PC-9 (cell line): ENCODE data around the gene GLIPR1L2. TPM values are rescaled to one million over a fixed set of nuclear protein-coding genes. Genes with fewer than 3 reads are reported as not detected.

Source experiments
- BruUV-seq: library from RNA; stranded (reverse); fragments of 400-500 nt; replicated peaks from 2 replicates; lab custom pipeline; 2021; lab: Mats Ljungman, UMichigan
- CTCF ChIA-PET: fragments of 300-600 bp; sonication (Branson Sonifier 250); formaldehyde crosslinking; loops from one replicate; lab custom pipeline; 2022; ENCODE audit warnings: antibody characterized with exemption; lab: Charles Lee
- POLR2A ChIA-PET: fragments of 300-600 bp; sonication (Branson Sonifier 250); formaldehyde crosslinking; loops from one replicate; lab custom pipeline; 2022; ENCODE audit warnings: antibody characterized with exemption; ENCODE audit not compliant: unreplicated experiment; lab: Charles Lee
- DNase-seq, 2 experiments: peaks; one replicate each; pipeline versions ENCODE4 v3.0.0 to v3.0.0-alpha.2; 2015 to 2022; ENCODE audit warnings: mixed read lengths in 1 of 2
- H2AFZ ChIP-seq: fragments of 200-600 bp; sonication (generic); 2 replicates; pipeline ENCODE4 v1.8.1; 2017; ENCODE audit warnings: antibody characterized with exemption
- H3F3A ChIP-seq: fragments of 200-600 bp; sonication (generic); 2 replicates; pipeline ENCODE4 v1.8.1; 2017; ENCODE audit warnings: antibody characterized with exemption, mild to moderate bottlenecking, low read depth; ENCODE audit not compliant: insufficient read depth
- H3K27ac ChIP-seq: fragments of 200-600 bp; sonication (generic); 2 replicates; pipeline ENCODE4 v1.6.1; 2016; ENCODE audit warnings: mixed run types
- H3K27me3 ChIP-seq: fragments of 200-600 bp; sonication (generic); 2 replicates; pipeline ENCODE4 v1.6.1; 2016; ENCODE audit warnings: low read depth, mixed run types; ENCODE audit not compliant: insufficient read depth
- H3K36me3 ChIP-seq: fragments of 200-600 bp; sonication (generic); 2 replicates; pipeline ENCODE4 v1.6.1; 2016; ENCODE audit warnings: low read depth, mixed run types
- H3K4me1 ChIP-seq: fragments of 200-600 bp; sonication (generic); replicated peaks from 2 replicates; pipeline ENCODE4 v1.6.1; 2016; ENCODE audit warnings: mixed run types; ENCODE audit not compliant: insufficient read depth
- H3K4me2 ChIP-seq: fragments of 200-600 bp; sonication (generic); 2 replicates; pipeline ENCODE4 v1.6.1; 2017; ENCODE audit warnings: mixed run types
- H3K4me3 ChIP-seq: fragments of 200-600 bp; sonication (generic); 2 replicates; pipeline ENCODE4 v1.6.1; 2016; ENCODE audit warnings: mixed run types
- H3K79me2 ChIP-seq: fragments of 200-600 bp; sonication (generic); 2 replicates; pipeline ENCODE4 v1.6.1; 2017; ENCODE audit warnings: low read depth, mixed run types
- H3K9me2 ChIP-seq: fragments of 200-600 bp; sonication (generic); 2 replicates; pipeline ENCODE4 v1.8.1; 2017; ENCODE audit warnings: mild to moderate bottlenecking; ENCODE audit not compliant: insufficient read depth
- H3K9me3 ChIP-seq: fragments of 200-600 bp; sonication (generic); 2 replicates; pipeline ENCODE4 v1.8.1; 2016; ENCODE audit warnings: low read depth; ENCODE audit not compliant: insufficient read depth
- H4K20me1 ChIP-seq: fragments of 200-600 bp; sonication (generic); 2 replicates; pipeline ENCODE4 v1.8.1; 2017; ENCODE audit not compliant: insufficient read depth
- EZH2 ChIP-seq: fragments of 200-600 bp; sonication (generic); IDR thresholded peaks from 2 replicates; pipeline ENCODE4 v1.8.0; 2017; ENCODE audit warnings: antibody characterized with exemption, low read depth
- intact Hi-C: fragments of 100-400 bp; cut with micrococcal nuclease; formaldehyde crosslinking; loops from one replicate; pipeline ENCODE4 v1.10.0; 2022; ENCODE audit not compliant: unreplicated experiment
- total RNA-seq: library from RNA; stranded (reverse); gene quantifications from 2 replicates; pipeline ENCODE4 v1.2.3, GENCODE V29; 2021
- TF ChIP-seq, protein P1 (sequence below): fragments of 200-600 bp; sonication (generic); conservative IDR thresholded peaks from 2 replicates; pipeline ENCODE4 v1.6.1; 2017; ENCODE audit warnings: mixed run types, antibody characterized with exemption, mild to moderate bottlenecking, moderate library complexity

The GLIPR1L2 gene
- total RNA-seq, 1 experiment from 2014 or later = not detected

DNA sequence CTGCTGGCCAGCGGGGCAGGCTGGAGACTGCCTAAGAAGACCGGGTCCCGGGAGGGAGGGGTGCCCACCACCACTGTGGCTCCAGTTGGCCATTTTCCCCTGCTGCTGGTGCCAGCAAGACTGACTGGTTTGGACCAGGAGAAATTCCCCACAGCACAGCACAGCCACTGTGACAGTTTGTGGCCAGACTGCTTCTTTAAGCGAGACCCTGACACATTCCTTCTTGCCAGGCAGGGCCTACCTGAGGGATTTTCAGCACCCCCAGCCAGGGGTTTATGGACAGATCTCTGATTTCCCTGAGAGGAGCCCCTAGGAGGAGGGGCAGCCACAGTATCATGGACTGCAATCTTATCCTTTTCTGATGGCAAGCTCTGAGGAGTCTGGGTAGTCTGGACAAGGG is 40.9 kb upstream of the GLIPR1L2 start:
- H3K27ac ChIP-seq = no peak overlapping the region
- H3F3A ChIP-seq = no peaks in the 10 kb centered on the region
- POLR2A ChIA-PET = no interaction called here
- no peaks in the 10 kb centered on the region for H3K27me3 ChIP-seq
- DNase-seq = no peak
- no peaks in the 10 kb centered on the region for H3K36me3 ChIP-seq
- CTCF ChIA-PET = no interaction called here
- BruUV-seq = no TSS peak
- H2AFZ ChIP-seq = no peak overlapping the region
- no peaks in the 10 kb centered on the region for H3K79me2 ChIP-seq
- no peak for TF ChIP-seq EZH2
- TF ChIP-seq, protein P1, sequence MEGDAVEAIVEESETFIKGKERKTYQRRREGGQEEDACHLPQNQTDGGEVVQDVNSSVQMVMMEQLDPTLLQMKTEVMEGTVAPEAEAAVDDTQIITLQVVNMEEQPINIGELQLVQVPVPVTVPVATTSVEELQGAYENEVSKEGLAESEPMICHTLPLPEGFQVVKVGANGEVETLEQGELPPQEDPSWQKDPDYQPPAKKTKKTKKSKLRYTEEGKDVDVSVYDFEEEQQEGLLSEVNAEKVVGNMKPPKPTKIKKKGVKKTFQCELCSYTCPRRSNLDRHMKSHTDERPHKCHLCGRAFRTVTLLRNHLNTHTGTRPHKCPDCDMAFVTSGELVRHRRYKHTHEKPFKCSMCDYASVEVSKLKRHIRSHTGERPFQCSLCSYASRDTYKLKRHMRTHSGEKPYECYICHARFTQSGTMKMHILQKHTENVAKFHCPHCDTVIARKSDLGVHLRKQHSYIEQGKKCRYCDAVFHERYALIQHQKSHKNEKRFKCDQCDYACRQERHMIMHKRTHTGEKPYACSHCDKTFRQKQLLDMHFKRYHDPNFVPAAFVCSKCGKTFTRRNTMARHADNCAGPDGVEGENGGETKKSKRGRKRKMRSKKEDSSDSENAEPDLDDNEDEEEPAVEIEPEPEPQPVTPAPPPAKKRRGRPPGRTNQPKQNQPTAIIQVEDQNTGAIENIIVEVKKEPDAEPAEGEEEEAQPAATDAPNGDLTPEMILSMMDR = no peak
- no peaks in the 10 kb centered on the region for H3K4me1 ChIP-seq
- no peaks in the 10 kb centered on the region for H3K9me2 ChIP-seq
- H3K9me3 ChIP-seq = peaks cover 4% of the 10 kb centered on the region; the same call in 1 of the 2 replicates
- intact Hi-C loops = no loop called here
- no peak overlapping the region for H3K4me2 ChIP-seq
- H3K4me3 ChIP-seq = no peak overlapping the region
- H4K20me1 ChIP-seq = no peaks in the 10 kb centered on the region

DNA sequence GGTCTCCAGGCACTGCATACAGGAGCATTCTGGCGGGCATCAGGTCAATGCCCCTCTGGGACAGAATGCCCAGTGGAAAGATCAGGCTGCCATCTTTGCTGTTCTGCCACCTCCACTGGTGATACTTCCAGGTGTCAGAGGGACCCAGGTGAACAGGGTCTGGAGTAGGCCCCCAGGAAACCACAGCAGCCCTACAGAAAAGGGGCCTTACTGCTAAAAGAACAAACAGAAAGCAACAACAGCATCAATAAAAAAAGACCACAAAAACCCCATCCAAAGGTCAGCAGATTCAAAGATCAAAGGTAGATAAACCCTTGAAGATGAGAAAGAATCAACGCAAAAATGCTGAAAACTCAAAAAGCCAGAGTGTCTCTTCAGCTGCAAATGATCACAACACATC is 40.5 kb upstream of the GLIPR1L2 start:
- Histone ChIP-seq H3K4me1 (no peaks in the 10 kb centered on the region), H3K9me2 (no peaks in the 10 kb centered on the region), H3K36me3 (no peaks in the 10 kb centered on the region), H3K79me2 (no peaks in the 10 kb centered on the region), H3F3A (no peaks in the 10 kb centered on the region), H3K27ac (no peak overlapping the region), H3K4me3 (no peak overlapping the region), H3K27me3 (no peaks in the 10 kb centered on the region), H3K4me2 (no peak overlapping the region), H3K9me3 (peaks cover 4% of the 10 kb centered on the region; the same call in 1 of the 2 replicates), H4K20me1 (no peaks in the 10 kb centered on the region), H2AFZ (no peak overlapping the region)
- BruUV-seq = no TSS peak
- no peak for DNase-seq
- intact Hi-C loops = no loop called here
- no peak for TF ChIP-seq EZH2
- TF ChIP-seq, protein P1 = no peak
- POLR2A ChIA-PET = interaction anchor here (0.6 kb wide), 1 partner anchor 161 kb away, joined by 3 read pairs; the partner anchor contains the start of gene KRR1
- CTCF ChIA-PET = no interaction called here

GRCh38 chr12:75354011-75354410 is 36.9 kb upstream of the GLIPR1L2 start:
- H3K9me2 ChIP-seq = no peaks in the 10 kb centered on the region
- H2AFZ ChIP-seq = no peak overlapping the region
- DNase-seq = no peak
- no peaks in the 10 kb centered on the region for H3K79me2 ChIP-seq
- intact Hi-C loops = no loop called here
- H3F3A ChIP-seq = no peaks in the 10 kb centered on the region
- CTCF ChIA-PET = no interaction called here
- no peaks in the 10 kb centered on the region for H4K20me1 ChIP-seq
- H3K27me3 ChIP-seq = no peaks in the 10 kb centered on the region
- no peak overlapping the region for H3K27ac ChIP-seq
- no peaks in the 10 kb centered on the region for H3K4me1 ChIP-seq
- no peak overlapping the region for H3K4me2 ChIP-seq
- H3K36me3 ChIP-seq = no peaks in the 10 kb centered on the region
- POLR2A ChIA-PET = no interaction called here
- no peaks in the 10 kb centered on the region for H3K9me3 ChIP-seq
- no TSS peak for BruUV-seq
- TF ChIP-seq, protein P1 = no peak
- no peak for TF ChIP-seq EZH2
- no peak overlapping the region for H3K4me3 ChIP-seq
